H9 (cell line): ENCODE results near the gene RLN1. TPM values are rescaled to one million over a fixed set of nuclear protein-coding genes. Genes with fewer than 3 reads are reported as not detected.
A peak's percentile ranks its signal among the peaks of the same experiment; 100 is the strongest.

Source experiments
- DNase-seq: peaks from one replicate; pipeline ENCODE4 v3.0.0-alpha.2; 2017
- H2AFZ ChIP-seq: one replicate; pipeline ENCODE4 v1.6.1; 2013; ENCODE audit warnings: mild to moderate bottlenecking, low read length, control low read depth, moderate library complexity
- H2AK5ac ChIP-seq: 2 replicates; pipeline ENCODE4 v1.6.1; 2013; ENCODE audit warnings: low read length, control low read depth, mixed read lengths; ENCODE audit not compliant: insufficient read length
- H2BK120ac ChIP-seq: one replicate; pipeline ENCODE4 v1.6.1; 2013; ENCODE audit warnings: low read depth, mild to moderate bottlenecking, low read length, control low read depth, inconsistent platforms; ENCODE audit not compliant: poor library complexity, severe bottlenecking
- H2BK12ac ChIP-seq: 2 replicates; pipeline ENCODE4 v1.6.1; 2013; ENCODE audit warnings: low read length, control low read depth, mixed read lengths, low read depth; ENCODE audit not compliant: insufficient read length
- H2BK15ac ChIP-seq: 2 replicates; pipeline ENCODE4 v1.6.1; 2013; ENCODE audit warnings: low read depth, low read length, control low read depth
- H2BK20ac ChIP-seq: one replicate; pipeline ENCODE4 v1.6.1; 2013; ENCODE audit warnings: low read depth, mild to moderate bottlenecking, low read length, control low read depth, inconsistent platforms; ENCODE audit not compliant: poor library complexity, severe bottlenecking
- H2BK5ac ChIP-seq: 2 replicates; pipeline ENCODE4 v1.6.1; 2013; ENCODE audit warnings: low read length, control low read depth, mixed read lengths; ENCODE audit not compliant: insufficient read length
- H3K14ac ChIP-seq: 2 replicates; pipeline ENCODE4 v1.6.1; 2013; ENCODE audit warnings: low read length, control low read depth; ENCODE audit not compliant: insufficient read depth
- H3K18ac ChIP-seq: 2 replicates; pipeline ENCODE4 v1.6.1; 2013; ENCODE audit warnings: low read depth, mild to moderate bottlenecking, mixed read lengths, low read length, control low read depth; ENCODE audit not compliant: insufficient read length
- H3K23ac ChIP-seq: 2 replicates; pipeline ENCODE4 v1.6.1; 2013; ENCODE audit warnings: low read length, control low read depth, mixed read lengths, low read depth; ENCODE audit not compliant: insufficient read length
- H3K23me2 ChIP-seq: 2 replicates; pipeline ENCODE4 v1.6.1; 2013; ENCODE audit warnings: low read depth, mild to moderate bottlenecking, mixed read lengths, low read length, control low read depth; ENCODE audit not compliant: insufficient read length, poor library complexity, severe bottlenecking
- H3K27ac ChIP-seq: 2 replicates; pipeline ENCODE4 v1.5.1; 2013; ENCODE audit warnings: low read length, control low read depth, mixed read lengths, low read depth; ENCODE audit not compliant: insufficient read length
- H3K27me3 ChIP-seq: 2 replicates; pipeline ENCODE4 v1.6.1; 2013; ENCODE audit warnings: low read length, control low read depth, inconsistent platforms; ENCODE audit not compliant: insufficient read depth
- H3K4ac ChIP-seq: 2 replicates; pipeline ENCODE4 v1.6.1; 2013; ENCODE audit warnings: low read depth, mild to moderate bottlenecking, control low read depth, inconsistent platforms, low read length, moderate library complexity
- H3K4me1 ChIP-seq: 2 replicates; pipeline ENCODE4 v1.6.1; 2013; ENCODE audit warnings: low read length, control low read depth, inconsistent platforms; ENCODE audit not compliant: insufficient read depth
- H3K4me2 ChIP-seq: 2 replicates; pipeline ENCODE4 v1.6.1; 2013; ENCODE audit warnings: low read length, control low read depth, mixed read lengths; ENCODE audit not compliant: insufficient read length, insufficient read depth
- H3K56ac ChIP-seq: 2 replicates; pipeline ENCODE4 v1.6.1; 2013; ENCODE audit warnings: low read depth, mild to moderate bottlenecking, mixed read lengths, low read length, control low read depth; ENCODE audit not compliant: insufficient read length
- H3K79me1 ChIP-seq: 2 replicates; pipeline ENCODE4 v1.6.1; 2013; ENCODE audit warnings: low read depth, mild to moderate bottlenecking, moderate library complexity, low read length, control low read depth, inconsistent platforms; ENCODE audit not compliant: insufficient read depth, poor library complexity, severe bottlenecking
- H3K79me2 ChIP-seq: 2 replicates; pipeline ENCODE4 v1.6.1; 2013; ENCODE audit warnings: low read length, control low read depth, inconsistent platforms; ENCODE audit not compliant: insufficient read depth
- H3K9ac ChIP-seq: 2 replicates; pipeline ENCODE4 v1.6.1; 2013; ENCODE audit warnings: low read length, control low read depth, mixed read lengths; ENCODE audit not compliant: insufficient read length; ENCODE audit errors: extremely low read depth
- H3K9me3 ChIP-seq: one replicate; pipeline ENCODE4 v1.6.1; 2013; ENCODE audit warnings: low read depth, low read length, inconsistent platforms; ENCODE audit not compliant: control insufficient read depth
- H3T11ph ChIP-seq: one replicate; pipeline ENCODE4 v1.6.1; 2013; ENCODE audit warnings: mild to moderate bottlenecking, low read length, control low read depth, inconsistent platforms
- H4K20me1 ChIP-seq: one replicate; pipeline ENCODE4 v1.6.1; 2013; ENCODE audit not compliant: control insufficient read depth, insufficient read length, insufficient read depth
- H4K5ac ChIP-seq: 2 replicates; pipeline ENCODE4 v1.6.1; 2013; ENCODE audit warnings: low read depth, mild to moderate bottlenecking, mixed read lengths, low read length, control low read depth; ENCODE audit not compliant: insufficient read length
- H4K8ac ChIP-seq: replicated peaks from 2 replicates; pipeline ENCODE4 v1.6.1; 2013; ENCODE audit warnings: low read length, control low read depth, mixed read lengths, low read depth; ENCODE audit not compliant: insufficient read length
- H4K91ac ChIP-seq: 2 replicates; pipeline ENCODE4 v1.6.1; 2013; ENCODE audit warnings: low read depth, mild to moderate bottlenecking, moderate library complexity, mixed read lengths, low read length, control low read depth; ENCODE audit not compliant: insufficient read length
- H3K27ac Mint-ChIP-seq, 3 experiments: 2 replicates in 2 of 3; 3 replicates in 1 of 3; pipeline ENCODE4 v1.8.0; 2020 to 2021; ENCODE audit warnings: mixed read lengths in 3 of 3, mild to moderate bottlenecking in 1 of 3, moderate library complexity in 1 of 3
- H3K27me3 Mint-ChIP-seq: 2 replicates; pipeline ENCODE4 v1.8.0; 2021; ENCODE audit warnings: low read depth, mild to moderate bottlenecking, moderate library complexity, mixed read lengths
- H3K36me3 Mint-ChIP-seq, 3 experiments: 2 replicates in 2 of 3; 3 replicates in 1 of 3; pipeline ENCODE4 v1.8.0; 2020 to 2021; ENCODE audit warnings: low read depth in 3 of 3, mixed read lengths in 3 of 3; ENCODE audit not compliant: insufficient read depth in 1 of 3
- H3K4me1 Mint-ChIP-seq, 2 experiments: 2 replicates each; pipeline ENCODE4 v1.8.0; 2020; ENCODE audit warnings: mixed read lengths in 2 of 2
- H3K4me3 Mint-ChIP-seq, 2 experiments: 2 replicates in 1 of 2; 3 replicates in 1 of 2; pipeline ENCODE4 v1.8.0; 2020 to 2021; ENCODE audit warnings: mild to moderate bottlenecking in 2 of 2, mixed read lengths in 2 of 2, moderate library complexity in 1 of 2
- H3K9me3 Mint-ChIP-seq, 2 experiments: 2 replicates in 1 of 2; 3 replicates in 1 of 2; pipeline ENCODE4 v1.8.0; 2020; ENCODE audit warnings: mild to moderate bottlenecking in 2 of 2, mixed read lengths in 2 of 2, moderate library complexity in 1 of 2
- CTCF ChIP-seq: fragments of 200-600 bp; sonication (generic); conservative IDR thresholded peaks from 3 replicates; pipeline ENCODE4 v1.8.0; 2021; ENCODE audit warnings: antibody characterized with exemption, mild to moderate bottlenecking
- WGBS: extraction: QIAGEN DNeasy Blood & Tissue Kit; methylation state at CpG from one replicate; pipeline ENCODE4 v1.1.7; 2013; ENCODE audit warnings: missing lambda C conversion rate, low lambda C conversion rate, mixed read lengths; ENCODE audit not compliant: insufficient read length; ENCODE audit errors: extremely low coverage; 5-methylcytosine and 5-hydroxymethylcytosine counted together
- total RNA-seq: library from RNA; stranded (reverse); gene quantifications from 2 replicates; pipeline ENCODE4 v1.2.1, GENCODE V29; 2021

RLN1 gene
- total RNA-seq, 1 experiment from 2014 or later, result 0.52 TPM

- no peak overlapping the region for H2BK5ac ChIP-seq
- H3K9me3 Mint-ChIP-seq, result peaks cover 5 to 15% of the 10 kb centered on the region in 2 experiments; a peak in 4 of 5 replicates
- H2BK15ac ChIP-seq, result no peak overlapping the region
- no peak for TF ChIP-seq CTCF
- peak overlapping the region; percentile 1 for H3K4me2 ChIP-seq
- no peak overlapping the region for H3K56ac ChIP-seq
- H3K79me2 ChIP-seq, result no peaks in the 10 kb centered on the region
- H4K20me1 ChIP-seq, result no peaks in the 10 kb centered on the region
- WGBS, result no CpG with 5 or more reads among the region's 10 CpGs
- H2AK5ac ChIP-seq, result no peak overlapping the region
- H3K27me3 ChIP-seq, result no peaks in the 10 kb centered on the region
- no peak overlapping the region for H3T11ph ChIP-seq
- peak overlapping the region in 1 of 3 experiments; percentile 74; a peak in 2 of 7 replicates for H3K27ac Mint-ChIP-seq
- H3K9ac ChIP-seq, result no peak overlapping the region
- H3K23ac ChIP-seq, result no peak overlapping the region
- no peak overlapping the region for H2BK20ac ChIP-seq
- H3K4me3 Mint-ChIP-seq, result peak overlapping the region; percentile 31 to 32; a peak in 2 of 5 replicates
- H3K4me1 Mint-ChIP-seq, result peaks cover 21 to 33% of the 10 kb centered on the region in 2 experiments
- peak overlapping the region; percentile 29 for H3K18ac ChIP-seq
- peak; percentile 92 for DNase-seq
- no peaks in the 10 kb centered on the region for H3K79me1 ChIP-seq
- H3K23me2 ChIP-seq, result no peaks in the 10 kb centered on the region
- H2AFZ ChIP-seq, result no peak overlapping the region
- H4K5ac ChIP-seq, result no peak overlapping the region
- H4K8ac ChIP-seq, result no peak overlapping the region
- H3K27ac ChIP-seq, result no peak overlapping the region
- H3K36me3 Mint-ChIP-seq, result peaks cover 10 to 21% (median 10%) of the 10 kb centered on the region in 3 experiments
- H2BK12ac ChIP-seq, result no peak overlapping the region
- no peak overlapping the region for H3K4ac ChIP-seq
- peak overlapping the region; percentile 2; the same call in 1 of the 2 replicates for H3K14ac ChIP-seq
- no peak overlapping the region for H2BK120ac ChIP-seq
- no peaks in the 10 kb centered on the region for H3K9me3 ChIP-seq
- no peaks in the 10 kb centered on the region for H3K27me3 Mint-ChIP-seq
- no peak overlapping the region for H4K91ac ChIP-seq
- no peaks in the 10 kb centered on the region; the same call in 1 of the 2 replicates for H3K4me1 ChIP-seq
Measured at GRCh38 chr9:5326893-5327548, 12.7 kb downstream of the RLN1 start.
